Measurements from ENCODE around the gene SLC6A6.

Gene SLC6A6

GRCh38 chr3:14411988-14412387 is 9.6 kb downstream of the SLC6A6 start:
- Histone ChIP-seq H2BK120ac (ENCODE audit: low read depth, low read length) (no peak overlapping the region), H3K4me3 (ENCODE audit: low read length) (no peak overlapping the region), H3K18ac (ENCODE audit: low read length) (no peak overlapping the region), H3K9ac (ENCODE audit: low read length) (no peak overlapping the region), H3K79me2 (ENCODE audit: control insufficient read depth, insufficient read depth, low read length) (peaks cover 50% of the 10 kb centered on the region), H3K56ac (ENCODE audit: low read length) (no peak overlapping the region), H3K23ac (ENCODE audit: low read length) (no peak overlapping the region), H2BK5ac (ENCODE audit: low read length) (no peak overlapping the region), H3K27me3 (ENCODE audit: insufficient read depth, low read length, poor library complexity) (no peaks in the 10 kb centered on the region), H3K4ac (ENCODE audit: low read depth, low read length) (no peak overlapping the region), H4K8ac (ENCODE audit: low read depth, low read length) (no peak overlapping the region), H2BK15ac (replicated peaks; ENCODE audit: low read depth) (no peak overlapping the region), H3K79me1 (ENCODE audit: low read length) (peaks cover 25% of the 10 kb centered on the region), H3K4me1 (ENCODE audit: control insufficient read depth, low read depth, low read length) (peaks cover 3% of the 10 kb centered on the region), H3K36me3 (ENCODE audit: control insufficient read depth, insufficient read depth, low read length) (no peaks in the 10 kb centered on the region), H3K27ac (ENCODE audit: low read depth, low read length) (no peak overlapping the region), H4K5ac (ENCODE audit: low read length) (no peak overlapping the region), H3K4me2 (ENCODE audit: low read length) (no peak overlapping the region), H2AK5ac (ENCODE audit: low read length) (no peak overlapping the region)
- WGBS (ENCODE audit: extremely low coverage, insufficient coverage, low lambda C conversion rate) = no CpG with 5 or more reads among the region's 7 CpGs
- DNase-seq = peak; percentile 73

GRCh38 chr3:14412831-14413380 is 10.5 kb downstream of the SLC6A6 start:
- peaks cover 27% of the 10 kb centered on the region for H3K79me1 ChIP-seq (ENCODE audit: low read length)
- no peak overlapping the region for H2BK120ac ChIP-seq (ENCODE audit: low read depth, low read length)
- H2AK5ac ChIP-seq (ENCODE audit: low read length) = no peak overlapping the region
- no peak overlapping the region for H2BK5ac ChIP-seq (ENCODE audit: low read length)
- H3K4ac ChIP-seq (ENCODE audit: low read depth, low read length) = no peak overlapping the region
- no peak overlapping the region for H2BK15ac ChIP-seq (replicated peaks; ENCODE audit: low read depth)
- H4K5ac ChIP-seq (ENCODE audit: low read length) = no peak overlapping the region
- no CpG with 5 or more reads among the region's 13 CpGs for WGBS (ENCODE audit: extremely low coverage, insufficient coverage, low lambda C conversion rate)
- H3K23ac ChIP-seq (ENCODE audit: low read length) = no peak overlapping the region
- H4K8ac ChIP-seq (ENCODE audit: low read depth, low read length) = no peak overlapping the region
- H3K79me2 ChIP-seq (ENCODE audit: control insufficient read depth, insufficient read depth, low read length) = peaks cover 41% of the 10 kb centered on the region
- no peaks in the 10 kb centered on the region for H3K36me3 ChIP-seq (ENCODE audit: control insufficient read depth, insufficient read depth, low read length)
- no peak overlapping the region for H3K4me3 ChIP-seq (ENCODE audit: low read length)
- peaks cover 3% of the 10 kb centered on the region for H3K4me1 ChIP-seq (ENCODE audit: control insufficient read depth, low read depth, low read length)
- DNase-seq = peak; percentile 84
- H3K27ac ChIP-seq (ENCODE audit: low read depth, low read length) = peak overlapping the region; percentile 22
- peak overlapping the region; percentile 1 for H3K56ac ChIP-seq (ENCODE audit: low read length)
- peak overlapping the region; percentile 16 for H3K9ac ChIP-seq (ENCODE audit: low read length)
- H3K27me3 ChIP-seq (ENCODE audit: insufficient read depth, low read length, poor library complexity) = no peaks in the 10 kb centered on the region
- no peak overlapping the region for H3K18ac ChIP-seq (ENCODE audit: low read length)
- no peak overlapping the region for H3K4me2 ChIP-seq (ENCODE audit: low read length)

DNA sequence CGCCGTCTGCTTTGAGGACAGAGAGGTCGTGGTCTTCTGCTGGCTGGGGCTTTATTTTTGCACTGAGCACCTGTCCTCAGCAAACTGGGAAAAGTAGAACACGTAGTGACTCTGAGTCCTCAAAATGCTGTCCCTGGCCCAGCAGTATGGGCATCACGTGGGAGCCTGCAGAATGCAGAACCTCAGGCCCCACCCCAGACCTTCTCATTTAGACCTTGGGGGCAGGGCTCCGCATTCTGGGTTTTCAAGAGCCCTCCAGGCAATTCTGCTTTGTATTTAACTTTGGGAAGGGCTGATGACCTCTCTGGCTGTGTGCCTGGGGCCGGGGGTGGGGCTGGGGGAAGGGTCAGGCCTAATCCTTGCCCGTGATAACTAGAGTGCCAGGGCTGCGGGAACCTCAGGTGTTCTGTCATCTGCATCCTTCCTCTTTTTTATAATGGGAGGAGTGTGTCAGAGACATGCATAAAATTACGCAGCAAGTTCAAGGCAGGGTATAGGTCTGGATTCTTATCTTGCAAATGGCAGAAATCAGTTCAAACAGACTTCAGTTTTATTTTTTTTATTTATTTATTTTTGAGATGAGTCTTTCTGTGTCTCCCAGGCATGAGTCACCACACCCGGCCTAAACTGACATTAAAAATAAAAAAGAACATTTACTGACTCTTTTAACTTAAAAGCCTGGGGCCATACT is 11.1 kb downstream of the SLC6A6 start:
- Histone ChIP-seq H3K27ac (ENCODE audit: low read depth, low read length) (peak overlapping the region; percentile 22), H3K4me3 (ENCODE audit: low read length) (no peak overlapping the region), H4K5ac (ENCODE audit: low read length) (no peak overlapping the region), H3K4me2 (ENCODE audit: low read length) (no peak overlapping the region), H3K79me1 (ENCODE audit: low read length) (peaks cover 29% of the 10 kb centered on the region), H3K56ac (ENCODE audit: low read length) (no peak overlapping the region), H2AK5ac (ENCODE audit: low read length) (no peak overlapping the region), H3K23ac (ENCODE audit: low read length) (no peak overlapping the region), H3K18ac (ENCODE audit: low read length) (no peak overlapping the region), H3K27me3 (ENCODE audit: insufficient read depth, low read length, poor library complexity) (no peaks in the 10 kb centered on the region), H2BK15ac (replicated peaks; ENCODE audit: low read depth) (no peak overlapping the region), H3K4me1 (ENCODE audit: control insufficient read depth, low read depth, low read length) (peaks cover 3% of the 10 kb centered on the region), H3K4ac (ENCODE audit: low read depth, low read length) (no peak overlapping the region), H3K36me3 (ENCODE audit: control insufficient read depth, insufficient read depth, low read length) (no peaks in the 10 kb centered on the region), H3K79me2 (ENCODE audit: control insufficient read depth, insufficient read depth, low read length) (peaks cover 41% of the 10 kb centered on the region), H2BK120ac (ENCODE audit: low read depth, low read length) (no peak overlapping the region), H2BK5ac (ENCODE audit: low read length) (no peak overlapping the region), H3K9ac (ENCODE audit: low read length) (no peak overlapping the region), H4K8ac (ENCODE audit: low read depth, low read length) (no peak overlapping the region)
- DNase-seq = peak; percentile 92
- WGBS (ENCODE audit: extremely low coverage, insufficient coverage, low lambda C conversion rate) = no CpG with 5 or more reads among the region's 11 CpGs

DNA sequence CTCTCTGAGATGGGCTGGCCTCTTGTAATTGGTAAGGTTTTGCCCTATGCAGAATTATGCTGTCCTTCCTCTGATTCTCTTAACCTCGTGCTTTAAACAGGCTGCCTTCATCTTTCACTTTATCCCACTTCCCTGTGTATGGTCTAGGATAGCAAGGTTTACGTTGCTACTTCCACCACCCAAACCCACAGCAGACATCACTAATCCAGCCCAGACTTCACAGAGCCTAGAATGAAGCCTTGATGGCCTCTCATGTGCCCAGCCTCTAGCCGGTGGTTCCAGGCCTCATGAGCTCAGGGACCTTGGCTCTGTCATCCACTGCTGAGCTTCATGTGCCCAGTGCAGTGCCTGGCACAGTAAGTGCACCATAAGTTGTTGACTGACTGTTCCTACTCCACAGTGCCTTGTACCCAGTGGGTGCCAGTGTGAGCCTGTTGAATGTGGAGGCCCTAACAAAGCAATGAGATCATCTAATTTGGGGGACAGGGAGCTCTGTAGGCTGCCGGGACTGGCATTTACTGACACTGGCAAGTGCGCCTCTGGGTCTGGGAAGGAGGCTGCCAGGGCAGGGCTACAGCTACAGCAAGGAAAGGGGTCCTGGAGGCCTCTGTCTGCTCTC is 12.5 kb downstream of the SLC6A6 start:
- no peak overlapping the region for H2AK5ac ChIP-seq (ENCODE audit: low read length)
- H4K5ac ChIP-seq (ENCODE audit: low read length) = no peak overlapping the region
- no peak overlapping the region for H3K4me2 ChIP-seq (ENCODE audit: low read length)
- H3K9ac ChIP-seq (ENCODE audit: low read length) = no peak overlapping the region
- no peak overlapping the region for H3K56ac ChIP-seq (ENCODE audit: low read length)
- WGBS (ENCODE audit: extremely low coverage, insufficient coverage, low lambda C conversion rate) = no CpG with 5 or more reads among the region's 5 CpGs
- no peak overlapping the region for H3K4me3 ChIP-seq (ENCODE audit: low read length)
- H3K4ac ChIP-seq (ENCODE audit: low read depth, low read length) = no peak overlapping the region
- peaks cover 26% of the 10 kb centered on the region for H3K79me1 ChIP-seq (ENCODE audit: low read length)
- no peaks in the 10 kb centered on the region for H3K36me3 ChIP-seq (ENCODE audit: control insufficient read depth, insufficient read depth, low read length)
- peaks cover 3% of the 10 kb centered on the region for H3K4me1 ChIP-seq (ENCODE audit: control insufficient read depth, low read depth, low read length)
- no peak overlapping the region for H2BK5ac ChIP-seq (ENCODE audit: low read length)
- H2BK120ac ChIP-seq (ENCODE audit: low read depth, low read length) = no peak overlapping the region
- H3K23ac ChIP-seq (ENCODE audit: low read length) = no peak overlapping the region
- H2BK15ac ChIP-seq (replicated peaks; ENCODE audit: low read depth) = no peak overlapping the region
- H3K27ac ChIP-seq (ENCODE audit: low read depth, low read length) = no peak overlapping the region
- H3K27me3 ChIP-seq (ENCODE audit: insufficient read depth, low read length, poor library complexity) = no peaks in the 10 kb centered on the region
- no peak overlapping the region for H3K18ac ChIP-seq (ENCODE audit: low read length)
- DNase-seq = no peak
- H3K79me2 ChIP-seq (ENCODE audit: control insufficient read depth, insufficient read depth, low read length) = peaks cover 32% of the 10 kb centered on the region
- H4K8ac ChIP-seq (ENCODE audit: low read depth, low read length) = no peak overlapping the region

DNA sequence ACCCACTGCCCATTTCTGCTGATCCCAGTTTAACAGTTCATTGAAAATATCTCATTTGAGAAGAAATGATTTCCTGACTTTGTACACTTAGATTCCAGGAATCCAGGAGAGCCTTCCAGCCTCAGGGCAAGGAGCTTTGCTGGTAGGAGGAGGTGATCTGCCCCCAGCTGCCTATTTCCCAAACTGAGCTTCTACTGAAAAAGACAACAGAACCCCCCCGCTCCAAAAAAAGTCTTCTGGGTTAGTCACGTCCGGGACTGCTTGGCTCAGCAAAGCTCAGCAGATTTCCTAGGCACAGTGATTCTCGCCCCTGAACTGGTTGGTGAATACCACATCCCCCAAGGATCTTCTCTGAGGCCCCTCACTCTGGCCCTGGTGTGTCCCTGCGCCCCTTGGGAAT is 13.1 kb downstream of the SLC6A6 start:
- Histone ChIP-seq H2BK15ac (replicated peaks; ENCODE audit: low read depth) (no peak overlapping the region), H3K56ac (ENCODE audit: low read length) (no peak overlapping the region), H3K36me3 (ENCODE audit: control insufficient read depth, insufficient read depth, low read length) (no peaks in the 10 kb centered on the region), H3K79me1 (ENCODE audit: low read length) (peaks cover 26% of the 10 kb centered on the region), H3K27me3 (ENCODE audit: insufficient read depth, low read length, poor library complexity) (no peaks in the 10 kb centered on the region), H3K4me1 (ENCODE audit: control insufficient read depth, low read depth, low read length) (peaks cover 3% of the 10 kb centered on the region), H3K23ac (ENCODE audit: low read length) (no peak overlapping the region), H2BK5ac (ENCODE audit: low read length) (no peak overlapping the region), H3K4me2 (ENCODE audit: low read length) (no peak overlapping the region), H3K9ac (ENCODE audit: low read length) (no peak overlapping the region), H3K27ac (ENCODE audit: low read depth, low read length) (no peak overlapping the region), H2AK5ac (ENCODE audit: low read length) (no peak overlapping the region), H3K79me2 (ENCODE audit: control insufficient read depth, insufficient read depth, low read length) (peaks cover 30% of the 10 kb centered on the region), H3K18ac (ENCODE audit: low read length) (no peak overlapping the region), H2BK120ac (ENCODE audit: low read depth, low read length) (no peak overlapping the region), H4K5ac (ENCODE audit: low read length) (no peak overlapping the region), H3K4me3 (ENCODE audit: low read length) (no peak overlapping the region), H3K4ac (ENCODE audit: low read depth, low read length) (no peak overlapping the region), H4K8ac (ENCODE audit: low read depth, low read length) (no peak overlapping the region)
- DNase-seq = no peak
- WGBS (ENCODE audit: extremely low coverage, insufficient coverage, low lambda C conversion rate) = no CpG with 5 or more reads among the region's 5 CpGs
